Measurements from ENCODE around the gene MZB1.

- TF ChIP-seq EZH2 (IDR thresholded peaks at IDR 0.05; ENCODE audit: borderline replicate concordance, low read depth, low read length, severe bottlenecking) = no peak
- TF ChIP-seq CTCF (IDR thresholded peaks at IDR 0.05; ENCODE audit: borderline replicate concordance, extremely low read depth, low read length, poor library complexity, severe bottlenecking) = no peak
Observed at GRCh38 chr5:139382807-139383206, 6.9 kb downstream of the MZB1 start.

Data from DND-41 (cell line).